HG03159 (cell line): Measurements from ENCODE around the gene PPTC7.

Source experiments
- ATAC-seq: cut with Tn5 transposase; IDR thresholded peaks from one replicate; pipeline ENCODE4 v1.9.1; 2021; ENCODE audit warnings: mild to moderate bottlenecking, moderate library complexity; ENCODE audit not compliant: unreplicated experiment

Gene PPTC7

DNA sequence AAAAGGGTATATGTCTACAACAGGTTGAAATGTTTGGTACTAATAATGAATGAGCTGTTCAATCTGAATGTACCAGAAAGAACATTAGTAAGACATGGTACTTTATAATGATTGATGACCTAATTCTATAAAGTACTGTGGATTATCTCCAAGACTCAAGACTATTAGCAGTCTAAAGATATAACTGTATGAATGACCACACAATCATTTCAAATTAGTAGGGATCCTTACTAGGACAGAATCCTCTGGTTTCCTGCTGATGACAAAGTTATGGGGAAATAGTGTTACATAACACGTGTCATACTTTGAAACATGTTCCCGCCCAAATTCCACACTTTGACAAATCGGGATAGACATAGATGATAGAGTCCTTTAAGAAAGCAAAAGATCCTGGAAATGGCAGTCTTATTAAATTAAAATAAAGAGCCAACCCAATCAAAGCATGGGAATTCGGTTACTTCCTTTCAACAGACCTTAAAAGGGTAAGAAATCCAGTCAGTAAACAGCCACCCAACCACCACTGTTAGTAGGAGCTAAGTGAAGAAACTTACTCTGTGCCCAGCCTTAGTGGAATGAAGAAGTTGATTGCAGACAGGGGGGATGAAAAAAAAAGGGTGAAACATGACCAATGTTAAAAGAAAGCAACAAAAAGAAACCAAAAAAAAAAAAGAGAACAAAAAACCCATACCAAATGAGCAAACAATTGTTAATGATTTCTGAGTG, 84.0 kb downstream of the PPTC7 start:
- ATAC-seq: no peak
